Neural cell (in vitro differentiated cells): ENCODE measurements around the gene C3orf70.

Source experiments
- EP300 ChIP-seq: fragments of 450-650 bp; conservative IDR thresholded peaks from 2 replicates; pipeline ENCODE4 v1.6.1; 2014; ENCODE audit warnings: antibody characterized with exemption, mild to moderate bottlenecking, moderate library complexity; ENCODE audit not compliant: poor library complexity, severe bottlenecking
- EZH2 ChIP-seq: fragments of 200-600, 300-800 bp; shearing (Covaris generic), sonication (generic); IDR thresholded peaks from 2 replicates; pipeline ENCODE4 v1.6.1; 2014; ENCODE audit warnings: antibody characterized with exemption, low read length, borderline replicate concordance, mild to moderate bottlenecking; ENCODE audit not compliant: insufficient read depth, poor library complexity, severe bottlenecking
- MXI1 ChIP-seq: fragments of 450-650 bp; conservative IDR thresholded peaks from 2 replicates; pipeline ENCODE4 v1.6.1; 2014; ENCODE audit warnings: antibody characterized with exemption, mild to moderate bottlenecking; ENCODE audit not compliant: poor library complexity, severe bottlenecking
- POLR2AphosphoS5 ChIP-seq: IDR thresholded peaks from 2 replicates; pipeline ENCODE4 v1.6.1; 2012
- TAF1 ChIP-seq: IDR thresholded peaks from 2 replicates; pipeline ENCODE4 v1.6.1; 2012; ENCODE audit warnings: low read depth
- TF ChIP-seq, protein P1 (sequence below): fragments of 450-650 bp; IDR thresholded peaks from 2 replicates; pipeline ENCODE4 v1.5.1; 2014; ENCODE audit warnings: antibody characterized with exemption, mild to moderate bottlenecking, moderate library complexity; ENCODE audit not compliant: poor library complexity, severe bottlenecking
- TF ChIP-seq, protein P2 (sequence below): IDR thresholded peaks from 2 replicates; pipeline ENCODE4 v1.6.1; 2012; ENCODE audit warnings: borderline replicate concordance

DNA sequence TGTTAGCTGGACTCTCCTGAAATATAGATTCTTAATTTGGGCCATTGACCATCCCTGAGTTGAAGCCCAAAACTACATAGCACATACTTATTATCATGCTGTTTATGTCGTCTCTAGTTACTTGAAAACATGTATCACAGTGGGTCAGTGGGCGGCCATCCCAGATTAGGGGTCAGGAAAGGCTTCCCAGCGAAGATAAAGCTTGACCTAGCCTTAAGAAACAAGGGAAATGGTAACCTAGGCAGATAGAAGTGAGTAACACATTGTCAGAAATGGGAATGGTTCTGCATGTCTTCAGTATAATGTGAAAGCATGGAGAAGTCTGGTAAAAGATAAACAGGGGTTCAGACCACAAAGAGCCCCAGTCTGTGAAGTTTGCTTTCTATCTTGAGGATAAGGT lies 124.7 kb downstream of the C3orf70 start:
- no peak for TF ChIP-seq TAF1
- TF ChIP-seq, protein P1, sequence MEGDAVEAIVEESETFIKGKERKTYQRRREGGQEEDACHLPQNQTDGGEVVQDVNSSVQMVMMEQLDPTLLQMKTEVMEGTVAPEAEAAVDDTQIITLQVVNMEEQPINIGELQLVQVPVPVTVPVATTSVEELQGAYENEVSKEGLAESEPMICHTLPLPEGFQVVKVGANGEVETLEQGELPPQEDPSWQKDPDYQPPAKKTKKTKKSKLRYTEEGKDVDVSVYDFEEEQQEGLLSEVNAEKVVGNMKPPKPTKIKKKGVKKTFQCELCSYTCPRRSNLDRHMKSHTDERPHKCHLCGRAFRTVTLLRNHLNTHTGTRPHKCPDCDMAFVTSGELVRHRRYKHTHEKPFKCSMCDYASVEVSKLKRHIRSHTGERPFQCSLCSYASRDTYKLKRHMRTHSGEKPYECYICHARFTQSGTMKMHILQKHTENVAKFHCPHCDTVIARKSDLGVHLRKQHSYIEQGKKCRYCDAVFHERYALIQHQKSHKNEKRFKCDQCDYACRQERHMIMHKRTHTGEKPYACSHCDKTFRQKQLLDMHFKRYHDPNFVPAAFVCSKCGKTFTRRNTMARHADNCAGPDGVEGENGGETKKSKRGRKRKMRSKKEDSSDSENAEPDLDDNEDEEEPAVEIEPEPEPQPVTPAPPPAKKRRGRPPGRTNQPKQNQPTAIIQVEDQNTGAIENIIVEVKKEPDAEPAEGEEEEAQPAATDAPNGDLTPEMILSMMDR = no peak
- no peak for TF ChIP-seq MXI1
- TF ChIP-seq, protein P2, sequence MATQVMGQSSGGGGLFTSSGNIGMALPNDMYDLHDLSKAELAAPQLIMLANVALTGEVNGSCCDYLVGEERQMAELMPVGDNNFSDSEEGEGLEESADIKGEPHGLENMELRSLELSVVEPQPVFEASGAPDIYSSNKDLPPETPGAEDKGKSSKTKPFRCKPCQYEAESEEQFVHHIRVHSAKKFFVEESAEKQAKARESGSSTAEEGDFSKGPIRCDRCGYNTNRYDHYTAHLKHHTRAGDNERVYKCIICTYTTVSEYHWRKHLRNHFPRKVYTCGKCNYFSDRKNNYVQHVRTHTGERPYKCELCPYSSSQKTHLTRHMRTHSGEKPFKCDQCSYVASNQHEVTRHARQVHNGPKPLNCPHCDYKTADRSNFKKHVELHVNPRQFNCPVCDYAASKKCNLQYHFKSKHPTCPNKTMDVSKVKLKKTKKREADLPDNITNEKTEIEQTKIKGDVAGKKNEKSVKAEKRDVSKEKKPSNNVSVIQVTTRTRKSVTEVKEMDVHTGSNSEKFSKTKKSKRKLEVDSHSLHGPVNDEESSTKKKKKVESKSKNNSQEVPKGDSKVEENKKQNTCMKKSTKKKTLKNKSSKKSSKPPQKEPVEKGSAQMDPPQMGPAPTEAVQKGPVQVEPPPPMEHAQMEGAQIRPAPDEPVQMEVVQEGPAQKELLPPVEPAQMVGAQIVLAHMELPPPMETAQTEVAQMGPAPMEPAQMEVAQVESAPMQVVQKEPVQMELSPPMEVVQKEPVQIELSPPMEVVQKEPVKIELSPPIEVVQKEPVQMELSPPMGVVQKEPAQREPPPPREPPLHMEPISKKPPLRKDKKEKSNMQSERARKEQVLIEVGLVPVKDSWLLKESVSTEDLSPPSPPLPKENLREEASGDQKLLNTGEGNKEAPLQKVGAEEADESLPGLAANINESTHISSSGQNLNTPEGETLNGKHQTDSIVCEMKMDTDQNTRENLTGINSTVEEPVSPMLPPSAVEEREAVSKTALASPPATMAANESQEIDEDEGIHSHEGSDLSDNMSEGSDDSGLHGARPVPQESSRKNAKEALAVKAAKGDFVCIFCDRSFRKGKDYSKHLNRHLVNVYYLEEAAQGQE = no peak
- TF ChIP-seq POLR2AphosphoS5 = no peak
- TF ChIP-seq EZH2 = no peak
- TF ChIP-seq EP300 = no peak
